GM10266 (cell line): Measurements from ENCODE around the gene OGFOD1.

ENCODE experiments used
- DNase-seq: peaks from one replicate; pipeline ENCODE4 v3.0.0; 2012; ENCODE audit errors: extremely low spot score
- TF ChIP-seq, protein P1 (sequence below): IDR thresholded peaks from 2 replicates; pipeline ENCODE4 v1.5.1; 2012; ENCODE audit warnings: mild to moderate bottlenecking, low read depth; ENCODE audit not compliant: control insufficient read depth, insufficient read depth; ENCODE audit errors: missing control alignments

The OGFOD1 gene

DNA sequence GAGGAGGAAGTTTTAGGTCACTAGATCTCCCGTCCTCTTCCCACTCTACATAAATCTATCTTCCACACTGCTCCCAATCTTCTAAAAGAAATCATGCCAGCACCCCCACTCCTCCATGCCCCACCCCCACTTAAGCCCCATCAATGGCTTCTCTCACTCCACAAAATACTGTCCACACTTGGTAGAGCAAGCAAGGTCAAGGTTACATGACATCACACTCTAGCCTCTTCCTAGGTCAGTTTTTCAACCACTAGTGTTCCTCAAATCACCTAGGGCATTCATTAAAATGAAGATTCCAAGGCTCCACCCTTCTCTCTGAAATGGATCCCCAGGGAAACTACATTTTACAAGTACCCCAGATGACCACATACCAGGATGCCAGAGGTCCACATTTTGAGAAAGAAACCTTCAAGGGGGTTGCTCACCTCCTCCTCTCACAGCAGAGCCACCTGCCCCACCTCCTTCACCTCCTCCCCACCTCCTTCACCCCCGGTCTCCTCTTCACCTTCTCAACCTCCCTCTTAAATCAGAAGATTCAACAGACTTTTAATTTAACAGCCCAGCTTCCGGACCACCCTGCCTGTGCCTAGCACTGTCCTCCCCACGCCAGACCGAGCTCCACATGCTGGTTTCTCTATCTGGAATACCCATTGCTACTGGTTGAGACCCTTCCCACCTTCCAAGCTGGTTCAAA lies 29.2 kb upstream of the OGFOD1 start:
- TF ChIP-seq, protein P1, sequence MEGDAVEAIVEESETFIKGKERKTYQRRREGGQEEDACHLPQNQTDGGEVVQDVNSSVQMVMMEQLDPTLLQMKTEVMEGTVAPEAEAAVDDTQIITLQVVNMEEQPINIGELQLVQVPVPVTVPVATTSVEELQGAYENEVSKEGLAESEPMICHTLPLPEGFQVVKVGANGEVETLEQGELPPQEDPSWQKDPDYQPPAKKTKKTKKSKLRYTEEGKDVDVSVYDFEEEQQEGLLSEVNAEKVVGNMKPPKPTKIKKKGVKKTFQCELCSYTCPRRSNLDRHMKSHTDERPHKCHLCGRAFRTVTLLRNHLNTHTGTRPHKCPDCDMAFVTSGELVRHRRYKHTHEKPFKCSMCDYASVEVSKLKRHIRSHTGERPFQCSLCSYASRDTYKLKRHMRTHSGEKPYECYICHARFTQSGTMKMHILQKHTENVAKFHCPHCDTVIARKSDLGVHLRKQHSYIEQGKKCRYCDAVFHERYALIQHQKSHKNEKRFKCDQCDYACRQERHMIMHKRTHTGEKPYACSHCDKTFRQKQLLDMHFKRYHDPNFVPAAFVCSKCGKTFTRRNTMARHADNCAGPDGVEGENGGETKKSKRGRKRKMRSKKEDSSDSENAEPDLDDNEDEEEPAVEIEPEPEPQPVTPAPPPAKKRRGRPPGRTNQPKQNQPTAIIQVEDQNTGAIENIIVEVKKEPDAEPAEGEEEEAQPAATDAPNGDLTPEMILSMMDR: no peak
- DNase-seq: no peak

DNA sequence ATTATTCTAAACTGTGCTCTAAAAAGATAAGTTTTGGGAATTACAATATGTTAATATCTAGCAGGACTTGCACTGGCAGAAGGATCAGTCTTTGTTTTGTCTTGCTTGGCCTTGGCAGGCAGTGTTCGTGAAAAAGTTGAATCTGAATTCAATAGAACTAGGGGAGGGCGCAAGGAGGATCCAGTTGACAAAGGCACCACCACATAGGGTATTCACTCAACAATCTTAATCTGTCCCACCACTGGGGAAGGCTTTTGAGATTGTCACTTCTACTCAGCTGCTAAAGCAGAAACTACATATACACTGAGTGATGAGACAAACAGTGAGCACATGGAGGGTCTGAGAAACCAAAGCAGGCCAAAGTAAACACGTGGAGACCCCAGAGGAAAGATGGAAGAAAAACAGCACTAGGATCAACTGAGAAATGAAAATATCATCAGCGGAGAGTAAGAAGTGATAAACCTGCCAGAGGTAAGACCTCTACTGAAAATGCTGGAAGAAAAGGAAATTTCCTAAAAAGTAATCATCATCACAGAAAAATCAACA lies 28.4 kb upstream of the OGFOD1 start:
- TF ChIP-seq, protein P1: no peak
- DNase-seq: no peak

DNA sequence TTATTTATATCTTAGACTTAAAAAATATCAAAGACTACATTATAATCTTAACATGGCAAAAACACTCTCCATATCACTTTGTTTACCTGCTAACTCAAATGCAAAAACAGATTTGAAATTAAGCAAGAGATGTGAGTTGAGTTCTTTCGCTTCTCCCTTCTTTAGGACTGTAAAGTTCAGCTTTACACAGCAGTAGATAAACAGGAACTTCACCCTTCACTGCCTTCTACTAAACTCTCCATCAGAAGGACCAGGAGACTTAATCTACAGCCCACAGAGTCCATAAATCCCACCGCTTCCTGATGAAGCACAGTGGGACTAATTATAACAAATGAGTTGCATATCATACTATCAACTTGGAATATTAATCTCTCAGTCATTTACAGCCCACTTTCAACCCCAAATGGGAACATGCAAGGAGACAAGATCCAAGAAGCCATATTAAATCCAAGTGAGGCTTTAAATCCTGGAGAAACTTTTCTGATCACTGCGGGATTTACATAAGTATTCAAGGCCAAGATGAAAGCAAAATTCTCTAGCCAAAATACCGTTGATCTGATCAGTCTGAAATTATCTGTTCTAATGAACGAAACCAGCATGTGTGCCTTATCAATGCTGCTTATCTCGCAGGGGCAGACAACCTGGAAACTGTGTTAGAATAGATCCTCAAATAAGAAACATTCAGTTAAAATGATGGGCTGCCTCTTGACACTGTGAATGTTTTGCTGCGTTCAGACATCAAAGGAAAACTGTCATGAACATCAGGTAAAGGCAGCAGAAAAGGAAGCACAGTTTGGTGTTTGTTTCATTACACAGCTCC lies 27.6 kb upstream of the OGFOD1 start:
- peak; percentile 63 for DNase-seq
- TF ChIP-seq, protein P1: no peak

DNA sequence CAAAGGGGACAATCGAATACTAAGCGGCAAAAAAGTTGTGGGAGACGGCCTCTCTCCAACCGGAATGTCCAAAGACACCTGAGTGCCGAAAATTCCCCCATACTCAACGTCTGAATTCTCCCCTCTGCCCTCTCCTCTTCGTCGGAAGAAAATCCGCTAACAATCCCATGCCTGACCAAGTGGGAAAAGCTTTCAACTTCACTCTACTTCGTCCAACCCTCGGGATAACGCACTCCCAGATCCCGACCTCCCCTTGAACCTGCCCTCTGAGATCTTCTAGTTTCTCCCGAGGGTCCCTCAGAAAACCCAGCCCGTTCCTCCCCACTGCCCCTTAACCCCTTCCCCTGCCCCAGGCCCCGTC lies 27.0 kb upstream of the OGFOD1 start:
- TF ChIP-seq, protein P1: no peak
- no peak for DNase-seq

DNA sequence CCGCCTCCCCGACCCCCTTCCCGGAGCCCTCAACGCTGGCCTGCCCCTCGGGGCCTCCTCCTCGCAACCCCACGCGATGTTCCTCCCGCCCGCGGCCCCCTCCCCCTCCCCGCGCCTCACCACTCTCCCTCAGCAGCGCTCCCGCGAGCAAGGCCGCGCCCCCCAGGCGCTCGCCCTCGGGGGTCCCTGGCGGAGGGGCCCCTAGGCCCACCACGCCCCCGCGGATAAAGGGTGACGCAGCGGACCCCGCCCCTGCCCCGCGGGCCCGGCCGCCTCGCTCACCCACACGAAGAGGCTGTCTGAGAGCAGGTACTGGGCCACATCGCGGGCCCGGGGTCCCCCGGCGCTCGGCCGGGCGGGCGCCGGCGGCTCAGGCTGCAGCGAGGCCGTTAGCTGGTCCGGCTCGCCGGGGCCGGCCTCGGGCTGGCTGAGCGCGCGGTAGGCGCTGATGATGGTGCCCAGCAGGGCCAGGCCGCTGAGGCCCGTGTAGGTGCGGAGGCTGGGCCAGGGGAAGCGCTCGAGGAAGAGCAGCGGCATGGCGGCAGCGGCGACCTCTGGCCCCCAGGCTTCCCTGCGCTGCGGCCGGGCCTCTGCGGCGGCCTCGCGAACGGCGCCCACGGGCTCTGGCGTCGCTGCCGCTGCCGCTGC lies 26.4 kb upstream of the OGFOD1 start:
- DNase-seq: peak; percentile 35
- TF ChIP-seq, protein P1: no peak

DNA sequence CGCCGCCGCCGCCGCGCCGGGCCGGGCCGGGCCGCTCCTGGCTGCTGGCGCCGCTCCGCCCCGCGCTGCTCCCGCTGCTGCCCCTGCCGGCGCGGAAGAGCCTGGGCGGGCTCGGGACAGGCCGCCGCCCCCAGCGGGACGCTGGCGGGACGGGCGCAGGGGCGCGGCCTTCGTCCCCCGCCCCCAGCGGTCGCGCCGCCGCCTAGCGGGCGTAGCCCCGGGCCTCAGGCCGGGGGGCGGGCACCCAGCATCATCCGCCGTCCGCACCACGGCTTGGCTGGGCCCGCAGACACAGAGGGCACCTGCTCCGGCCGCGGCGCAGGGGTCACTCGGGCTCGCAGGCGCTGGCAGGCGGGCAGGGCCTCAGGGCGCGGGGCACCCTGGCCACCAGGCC lies 25.9 kb upstream of the OGFOD1 start, which contains the start of gene AMFR:
Gene AMFR, minus strand, starts transcription at position 107 of the 394 bp plus-strand sequence. CDS start 218 bp downstream, outside the sequence.
- TF ChIP-seq, protein P1: peak; percentile 56
- DNase-seq: peak; percentile 96
